PC-9 (cell line): ENCODE measurements around the gene RIMS4. TPM values are rescaled to one million over a fixed set of nuclear protein-coding genes. Genes with fewer than 3 reads are reported as not detected.
A peak's percentile ranks its signal among the peaks of the same experiment; 100 is the strongest.

Experiments used
- BruUV-seq: library from RNA; stranded (reverse); fragments of 400-500 nt; replicated peaks from 2 replicates; lab custom pipeline; 2021; lab: Mats Ljungman, UMichigan
- CTCF ChIA-PET: fragments of 300-600 bp; sonication (Branson Sonifier 250); formaldehyde crosslinking; loops from one replicate; lab custom pipeline; 2022; ENCODE audit warnings: antibody characterized with exemption; lab: Charles Lee
- POLR2A ChIA-PET: fragments of 300-600 bp; sonication (Branson Sonifier 250); formaldehyde crosslinking; loops from one replicate; lab custom pipeline; 2022; ENCODE audit warnings: antibody characterized with exemption; ENCODE audit not compliant: unreplicated experiment; lab: Charles Lee
- DNase-seq, 2 experiments: peaks; one replicate each; pipeline versions ENCODE4 v3.0.0 to v3.0.0-alpha.2; 2015 to 2022; ENCODE audit warnings: mixed read lengths in 1 of 2
- H2AFZ ChIP-seq: fragments of 200-600 bp; sonication (generic); 2 replicates; pipeline ENCODE4 v1.8.1; 2017; ENCODE audit warnings: antibody characterized with exemption
- H3F3A ChIP-seq: fragments of 200-600 bp; sonication (generic); 2 replicates; pipeline ENCODE4 v1.8.1; 2017; ENCODE audit warnings: antibody characterized with exemption, mild to moderate bottlenecking, low read depth; ENCODE audit not compliant: insufficient read depth
- H3K27ac ChIP-seq: fragments of 200-600 bp; sonication (generic); 2 replicates; pipeline ENCODE4 v1.6.1; 2016; ENCODE audit warnings: mixed run types
- H3K27me3 ChIP-seq: fragments of 200-600 bp; sonication (generic); 2 replicates; pipeline ENCODE4 v1.6.1; 2016; ENCODE audit warnings: low read depth, mixed run types; ENCODE audit not compliant: insufficient read depth
- H3K36me3 ChIP-seq: fragments of 200-600 bp; sonication (generic); 2 replicates; pipeline ENCODE4 v1.6.1; 2016; ENCODE audit warnings: low read depth, mixed run types
- H3K4me1 ChIP-seq: fragments of 200-600 bp; sonication (generic); replicated peaks from 2 replicates; pipeline ENCODE4 v1.6.1; 2016; ENCODE audit warnings: mixed run types; ENCODE audit not compliant: insufficient read depth
- H3K4me2 ChIP-seq: fragments of 200-600 bp; sonication (generic); 2 replicates; pipeline ENCODE4 v1.6.1; 2017; ENCODE audit warnings: mixed run types
- H3K4me3 ChIP-seq: fragments of 200-600 bp; sonication (generic); 2 replicates; pipeline ENCODE4 v1.6.1; 2016; ENCODE audit warnings: mixed run types
- H3K79me2 ChIP-seq: fragments of 200-600 bp; sonication (generic); 2 replicates; pipeline ENCODE4 v1.6.1; 2017; ENCODE audit warnings: low read depth, mixed run types
- H3K9me2 ChIP-seq: fragments of 200-600 bp; sonication (generic); 2 replicates; pipeline ENCODE4 v1.8.1; 2017; ENCODE audit warnings: mild to moderate bottlenecking; ENCODE audit not compliant: insufficient read depth
- H3K9me3 ChIP-seq: fragments of 200-600 bp; sonication (generic); 2 replicates; pipeline ENCODE4 v1.8.1; 2016; ENCODE audit warnings: low read depth; ENCODE audit not compliant: insufficient read depth
- H4K20me1 ChIP-seq: fragments of 200-600 bp; sonication (generic); 2 replicates; pipeline ENCODE4 v1.8.1; 2017; ENCODE audit not compliant: insufficient read depth
- EZH2 ChIP-seq: fragments of 200-600 bp; sonication (generic); IDR thresholded peaks from 2 replicates; pipeline ENCODE4 v1.8.0; 2017; ENCODE audit warnings: antibody characterized with exemption, low read depth
- intact Hi-C: fragments of 100-400 bp; cut with micrococcal nuclease; formaldehyde crosslinking; loops from one replicate; pipeline ENCODE4 v1.10.0; 2022; ENCODE audit not compliant: unreplicated experiment
- total RNA-seq: library from RNA; stranded (reverse); gene quantifications from 2 replicates; pipeline ENCODE4 v1.2.3, GENCODE V29; 2021
- TF ChIP-seq, protein P1 (sequence below): fragments of 200-600 bp; sonication (generic); conservative IDR thresholded peaks from 2 replicates; pipeline ENCODE4 v1.6.1; 2017; ENCODE audit warnings: mixed run types, antibody characterized with exemption, mild to moderate bottlenecking, moderate library complexity

Gene RIMS4
- total RNA-seq, 1 experiment from 2014 or later, result 0.13 TPM

DNA sequence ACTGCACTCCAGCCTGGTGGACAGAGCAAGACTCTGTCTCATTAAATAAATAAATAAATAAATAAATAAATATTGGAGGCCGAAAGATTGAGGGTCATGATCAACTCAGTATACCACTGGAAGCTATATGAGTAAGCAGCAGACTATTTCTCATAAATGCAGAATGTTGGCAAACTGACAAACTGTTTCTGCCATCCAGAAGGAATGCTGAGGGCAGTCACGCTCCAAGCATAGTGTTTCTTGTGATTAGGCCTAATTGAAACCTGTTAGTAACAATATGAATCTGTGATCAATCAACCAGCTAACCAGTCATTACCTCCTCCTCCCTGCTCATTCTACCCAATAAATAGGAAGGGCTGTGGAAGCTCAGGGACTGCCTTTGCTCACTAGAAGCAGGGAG lies 79.9 kb downstream of the RIMS4 start:
- H3K4me3 ChIP-seq, result no peak overlapping the region
- ChIA-PET POLR2A (interaction anchor here (0.5 to 1.0 kb wide), 2 partner anchors 275 to 563 kb away, joined by 3 to 4 read pairs; no protein-coding TSS in a partner anchor), CTCF (interaction anchor here (0.6 to 1.6 kb wide), 3 partner anchors 44 to 420 kb away, joined by 3 to 9 read pairs (median 8); partner anchors contain the start of gene FITM2)
- TF ChIP-seq, protein P1, sequence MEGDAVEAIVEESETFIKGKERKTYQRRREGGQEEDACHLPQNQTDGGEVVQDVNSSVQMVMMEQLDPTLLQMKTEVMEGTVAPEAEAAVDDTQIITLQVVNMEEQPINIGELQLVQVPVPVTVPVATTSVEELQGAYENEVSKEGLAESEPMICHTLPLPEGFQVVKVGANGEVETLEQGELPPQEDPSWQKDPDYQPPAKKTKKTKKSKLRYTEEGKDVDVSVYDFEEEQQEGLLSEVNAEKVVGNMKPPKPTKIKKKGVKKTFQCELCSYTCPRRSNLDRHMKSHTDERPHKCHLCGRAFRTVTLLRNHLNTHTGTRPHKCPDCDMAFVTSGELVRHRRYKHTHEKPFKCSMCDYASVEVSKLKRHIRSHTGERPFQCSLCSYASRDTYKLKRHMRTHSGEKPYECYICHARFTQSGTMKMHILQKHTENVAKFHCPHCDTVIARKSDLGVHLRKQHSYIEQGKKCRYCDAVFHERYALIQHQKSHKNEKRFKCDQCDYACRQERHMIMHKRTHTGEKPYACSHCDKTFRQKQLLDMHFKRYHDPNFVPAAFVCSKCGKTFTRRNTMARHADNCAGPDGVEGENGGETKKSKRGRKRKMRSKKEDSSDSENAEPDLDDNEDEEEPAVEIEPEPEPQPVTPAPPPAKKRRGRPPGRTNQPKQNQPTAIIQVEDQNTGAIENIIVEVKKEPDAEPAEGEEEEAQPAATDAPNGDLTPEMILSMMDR, result no peak
- no peaks in the 10 kb centered on the region for H3K9me3 ChIP-seq
- H3K27ac ChIP-seq, result peak overlapping the region; percentile 78
- no peaks in the 10 kb centered on the region for H3K9me2 ChIP-seq
- H2AFZ ChIP-seq, result no peak overlapping the region
- intact Hi-C loops, result loop anchor here (5.0 kb wide), 1 partner anchor 253 kb away; the partner anchor contains the start of gene TTPAL
- peaks cover 40% of the 10 kb centered on the region for H3K4me1 ChIP-seq
- no peaks in the 10 kb centered on the region for H3K36me3 ChIP-seq
- no TSS peak for BruUV-seq
- no peaks in the 10 kb centered on the region for H3K79me2 ChIP-seq
- H4K20me1 ChIP-seq, result no peaks in the 10 kb centered on the region
- H3K4me2 ChIP-seq, result peak overlapping the region; percentile 72
- peaks cover 30% of the 10 kb centered on the region for H3F3A ChIP-seq
- H3K27me3 ChIP-seq, result no peaks in the 10 kb centered on the region
- peak; percentile 53 to 97 for DNase-seq

DNA sequence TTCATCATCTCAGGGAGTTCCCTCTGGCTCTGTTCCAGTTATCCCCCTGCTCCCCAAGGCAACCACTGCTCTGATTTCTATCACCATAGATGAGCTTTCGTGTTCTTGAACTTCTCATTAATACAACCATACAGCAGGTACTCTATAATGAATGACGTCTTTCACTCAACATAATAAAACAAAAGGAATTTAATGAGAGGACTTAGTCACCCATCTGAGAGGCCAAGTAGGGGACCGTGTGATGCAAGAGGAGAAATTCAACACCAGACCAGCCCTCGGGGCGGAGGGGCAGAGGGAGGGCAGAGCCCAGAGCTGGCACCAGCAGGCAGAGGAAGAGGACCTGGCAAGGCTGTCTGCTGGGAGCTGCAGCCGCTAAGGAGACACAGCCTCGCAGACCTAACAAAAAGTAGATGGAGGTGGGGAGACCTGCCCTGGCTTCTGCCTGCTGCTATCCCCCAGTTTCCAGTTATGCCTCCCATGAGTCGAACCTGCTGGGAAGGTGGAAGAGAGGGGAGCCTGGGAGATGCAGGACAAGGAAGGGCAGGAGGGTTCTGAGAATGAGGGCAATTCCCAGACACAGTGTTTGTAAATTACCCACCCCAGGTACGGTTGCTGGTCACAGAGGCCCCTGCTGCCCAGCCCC lies 81.4 kb downstream of the RIMS4 start:
- intact Hi-C loops, result loop anchor here (1.0 kb wide), 2 partner anchors 8 to 36 kb away; no protein-coding TSS in a partner anchor
- no peak overlapping the region for H2AFZ ChIP-seq
- BruUV-seq, result no TSS peak
- H3F3A ChIP-seq, result peaks cover 30% of the 10 kb centered on the region
- peak; percentile 96 to 98 for DNase-seq
- no peaks in the 10 kb centered on the region for H3K27me3 ChIP-seq
- no peaks in the 10 kb centered on the region for H3K9me2 ChIP-seq
- H3K4me3 ChIP-seq, result peak overlapping the region; percentile 4; the same call in 1 of the 2 replicates
- peaks cover 37% of the 10 kb centered on the region for H3K4me1 ChIP-seq
- H3K36me3 ChIP-seq, result no peaks in the 10 kb centered on the region
- POLR2A ChIA-PET, result interaction anchor here (0.5 to 0.6 kb wide), 2 partner anchors 28 to 176 kb away, joined by 3 to 4 read pairs; no protein-coding TSS in a partner anchor
- CTCF ChIA-PET, result interaction anchor here (0.6 to 1.6 kb wide), 3 partner anchors 9 to 43 kb away, joined by 3 to 9 read pairs (median 4); no protein-coding TSS in a partner anchor
- H4K20me1 ChIP-seq, result no peaks in the 10 kb centered on the region
- H3K79me2 ChIP-seq, result no peaks in the 10 kb centered on the region
- peak overlapping the region; percentile 49 for H3K27ac ChIP-seq
- H3K9me3 ChIP-seq, result no peaks in the 10 kb centered on the region
- no peak for TF ChIP-seq EZH2
- TF ChIP-seq, protein P1, result no peak
- H3K4me2 ChIP-seq, result peak overlapping the region; percentile 72

DNA sequence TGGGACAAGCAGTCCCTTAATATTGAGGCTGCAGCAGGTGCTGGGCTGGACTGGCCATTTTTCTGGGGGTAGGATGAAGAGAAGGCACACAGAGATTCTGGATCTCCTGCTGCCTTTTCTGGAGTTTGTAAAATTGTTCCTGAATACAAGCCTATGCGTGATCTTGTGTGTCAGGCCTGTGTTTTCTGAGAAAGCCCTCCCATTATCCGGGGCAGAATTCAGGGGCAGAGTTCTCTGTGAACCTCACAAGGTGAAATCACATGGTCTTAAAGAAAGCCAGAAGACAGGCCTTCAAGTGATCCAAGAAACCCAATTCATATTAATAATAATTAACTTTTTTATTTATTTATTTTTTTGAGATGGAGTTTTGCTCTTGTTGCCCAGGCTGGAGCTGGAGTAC lies 82.7 kb downstream of the RIMS4 start:
- Histone ChIP-seq H3K9me3 (no peaks in the 10 kb centered on the region), H4K20me1 (no peaks in the 10 kb centered on the region), H3F3A (peaks cover 30% of the 10 kb centered on the region), H3K27me3 (no peaks in the 10 kb centered on the region), H3K79me2 (no peaks in the 10 kb centered on the region), H2AFZ (no peak overlapping the region), H3K4me3 (no peak overlapping the region), H3K9me2 (no peaks in the 10 kb centered on the region), H3K27ac (no peak overlapping the region), H3K4me2 (no peak overlapping the region), H3K4me1 (peaks cover 37% of the 10 kb centered on the region), H3K36me3 (no peaks in the 10 kb centered on the region)
- POLR2A ChIA-PET, result interaction anchor here (0.6 kb wide), 1 partner anchor 11 kb away, joined by 4 read pairs; no protein-coding TSS in a partner anchor
- intact Hi-C loops, result no loop called here
- DNase-seq, result no peak
- no peak for TF ChIP-seq EZH2
- TF ChIP-seq, protein P1, result no peak
- CTCF ChIA-PET, result no interaction called here
- BruUV-seq, result no TSS peak
